ENCODE results near the gene MTFMT. TPM values are rescaled to one million over a fixed set of nuclear protein-coding genes. Genes with fewer than 3 reads are reported as not detected.

Gene MTFMT
- total and polyA plus RNA-seq, 2 of the 13 experiments (the other 11 are each of a cell fraction or from before 2014, with no cell fraction given) = 9.9 to 23.2 TPM

DNA sequence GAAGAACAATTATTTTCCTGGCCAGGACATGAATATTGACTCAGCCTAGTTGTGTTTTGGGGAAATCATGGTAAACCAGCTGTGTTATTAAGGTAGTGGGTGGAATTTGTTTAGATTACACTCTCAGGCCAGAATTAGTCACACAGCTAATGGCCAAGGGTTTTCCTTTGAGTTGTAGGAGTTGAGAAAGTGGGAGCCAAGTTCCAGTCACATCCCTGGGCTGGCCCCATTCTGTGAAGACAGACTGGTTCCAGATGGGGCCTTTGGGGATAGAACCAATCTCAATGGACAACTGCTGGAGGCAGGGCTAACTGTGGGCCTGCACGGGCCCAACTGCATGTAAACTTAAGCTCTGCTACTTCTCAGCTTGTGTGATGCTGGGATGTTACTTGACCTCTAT, 39.7 kb upstream of the MTFMT start:
- H3K9ac ChIP-seq (ENCODE audit: insufficient read depth, low read depth, low read length) = no peak overlapping the region
- H3K9me3 ChIP-seq (ENCODE audit: low read length) = no peaks in the 10 kb centered on the region
- TF ChIP-seq NFATC3 (CRISPR knock-in tag; IDR thresholded peaks at IDR 0.05) (no peak), ZNF605 (CRISPR knock-in tag; IDR thresholded peaks at IDR 0.05) (no peak), RFX1 (IDR thresholded peaks at IDR 0.05) (no peak), NONO (IDR thresholded peaks at IDR 0.05) (no peak), NONO (CRISPR knock-in tag; conservative IDR thresholded peaks at IDR 0.05) (no peak), ZNF224 (CRISPR knock-in tag; IDR thresholded peaks at IDR 0.05) (no peak), ZKSCAN8 (CRISPR knock-in tag; IDR thresholded peaks at IDR 0.05; ENCODE audit: borderline replicate concordance) (no peak), RORA (CRISPR knock-in tag; IDR thresholded peaks at IDR 0.05) (no peak), KLF15 (CRISPR knock-in tag; IDR thresholded peaks at IDR 0.05; ENCODE audit: borderline replicate concordance) (no peak), MEIS1 (CRISPR knock-in tag; IDR thresholded peaks at IDR 0.05; ENCODE audit: borderline replicate concordance) (no peak), ARNT2 (CRISPR knock-in tag; IDR thresholded peaks at IDR 0.05; ENCODE audit: low read depth) (no peak), SMYD3 (CRISPR knock-in tag; IDR thresholded peaks at IDR 0.05) (no peak)
- TF ChIP-seq, protein P1, sequence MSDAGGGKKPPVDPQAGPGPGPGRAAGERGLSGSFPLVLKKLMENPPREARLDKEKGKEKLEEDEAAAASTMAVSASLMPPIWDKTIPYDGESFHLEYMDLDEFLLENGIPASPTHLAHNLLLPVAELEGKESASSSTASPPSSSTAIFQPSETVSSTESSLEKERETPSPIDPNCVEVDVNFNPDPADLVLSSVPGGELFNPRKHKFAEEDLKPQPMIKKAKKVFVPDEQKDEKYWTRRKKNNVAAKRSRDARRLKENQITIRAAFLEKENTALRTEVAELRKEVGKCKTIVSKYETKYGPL (CRISPR knock-in tag; IDR thresholded peaks at IDR 0.05) = no peak
- TF ChIP-seq, protein P2, sequence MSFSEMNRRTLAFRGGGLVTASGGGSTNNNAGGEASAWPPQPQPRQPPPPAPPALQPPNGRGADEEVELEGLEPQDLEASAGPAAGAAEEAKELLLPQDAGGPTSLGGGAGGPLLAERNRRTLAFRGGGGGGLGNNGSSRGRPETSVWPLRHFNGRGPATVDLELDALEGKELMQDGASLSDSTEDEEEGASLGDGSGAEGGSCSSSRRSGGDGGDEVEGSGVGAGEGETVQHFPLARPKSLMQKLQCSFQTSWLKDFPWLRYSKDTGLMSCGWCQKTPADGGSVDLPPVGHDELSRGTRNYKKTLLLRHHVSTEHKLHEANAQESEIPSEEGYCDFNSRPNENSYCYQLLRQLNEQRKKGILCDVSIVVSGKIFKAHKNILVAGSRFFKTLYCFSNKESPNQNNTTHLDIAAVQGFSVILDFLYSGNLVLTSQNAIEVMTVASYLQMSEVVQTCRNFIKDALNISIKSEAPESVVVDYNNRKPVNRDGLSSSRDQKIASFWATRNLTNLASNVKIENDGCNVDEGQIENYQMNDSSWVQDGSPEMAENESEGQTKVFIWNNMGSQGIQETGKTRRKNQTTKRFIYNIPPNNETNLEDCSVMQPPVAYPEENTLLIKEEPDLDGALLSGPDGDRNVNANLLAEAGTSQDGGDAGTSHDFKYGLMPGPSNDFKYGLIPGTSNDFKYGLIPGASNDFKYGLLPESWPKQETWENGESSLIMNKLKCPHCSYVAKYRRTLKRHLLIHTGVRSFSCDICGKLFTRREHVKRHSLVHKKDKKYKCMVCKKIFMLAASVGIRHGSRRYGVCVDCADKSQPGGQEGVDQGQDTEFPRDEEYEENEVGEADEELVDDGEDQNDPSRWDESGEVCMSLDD (CRISPR knock-in tag; IDR thresholded peaks at IDR 0.05; ENCODE audit: borderline replicate concordance) = no peak
- TF ChIP-seq, protein P3, sequence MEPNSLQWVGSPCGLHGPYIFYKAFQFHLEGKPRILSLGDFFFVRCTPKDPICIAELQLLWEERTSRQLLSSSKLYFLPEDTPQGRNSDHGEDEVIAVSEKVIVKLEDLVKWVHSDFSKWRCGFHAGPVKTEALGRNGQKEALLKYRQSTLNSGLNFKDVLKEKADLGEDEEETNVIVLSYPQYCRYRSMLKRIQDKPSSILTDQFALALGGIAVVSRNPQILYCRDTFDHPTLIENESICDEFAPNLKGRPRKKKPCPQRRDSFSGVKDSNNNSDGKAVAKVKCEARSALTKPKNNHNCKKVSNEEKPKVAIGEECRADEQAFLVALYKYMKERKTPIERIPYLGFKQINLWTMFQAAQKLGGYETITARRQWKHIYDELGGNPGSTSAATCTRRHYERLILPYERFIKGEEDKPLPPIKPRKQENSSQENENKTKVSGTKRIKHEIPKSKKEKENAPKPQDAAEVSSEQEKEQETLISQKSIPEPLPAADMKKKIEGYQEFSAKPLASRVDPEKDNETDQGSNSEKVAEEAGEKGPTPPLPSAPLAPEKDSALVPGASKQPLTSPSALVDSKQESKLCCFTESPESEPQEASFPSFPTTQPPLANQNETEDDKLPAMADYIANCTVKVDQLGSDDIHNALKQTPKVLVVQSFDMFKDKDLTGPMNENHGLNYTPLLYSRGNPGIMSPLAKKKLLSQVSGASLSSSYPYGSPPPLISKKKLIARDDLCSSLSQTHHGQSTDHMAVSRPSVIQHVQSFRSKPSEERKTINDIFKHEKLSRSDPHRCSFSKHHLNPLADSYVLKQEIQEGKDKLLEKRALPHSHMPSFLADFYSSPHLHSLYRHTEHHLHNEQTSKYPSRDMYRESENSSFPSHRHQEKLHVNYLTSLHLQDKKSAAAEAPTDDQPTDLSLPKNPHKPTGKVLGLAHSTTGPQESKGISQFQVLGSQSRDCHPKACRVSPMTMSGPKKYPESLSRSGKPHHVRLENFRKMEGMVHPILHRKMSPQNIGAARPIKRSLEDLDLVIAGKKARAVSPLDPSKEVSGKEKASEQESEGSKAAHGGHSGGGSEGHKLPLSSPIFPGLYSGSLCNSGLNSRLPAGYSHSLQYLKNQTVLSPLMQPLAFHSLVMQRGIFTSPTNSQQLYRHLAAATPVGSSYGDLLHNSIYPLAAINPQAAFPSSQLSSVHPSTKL (CRISPR knock-in tag; IDR thresholded peaks at IDR 0.05) = no peak
- TF ChIP-seq, protein P4, sequence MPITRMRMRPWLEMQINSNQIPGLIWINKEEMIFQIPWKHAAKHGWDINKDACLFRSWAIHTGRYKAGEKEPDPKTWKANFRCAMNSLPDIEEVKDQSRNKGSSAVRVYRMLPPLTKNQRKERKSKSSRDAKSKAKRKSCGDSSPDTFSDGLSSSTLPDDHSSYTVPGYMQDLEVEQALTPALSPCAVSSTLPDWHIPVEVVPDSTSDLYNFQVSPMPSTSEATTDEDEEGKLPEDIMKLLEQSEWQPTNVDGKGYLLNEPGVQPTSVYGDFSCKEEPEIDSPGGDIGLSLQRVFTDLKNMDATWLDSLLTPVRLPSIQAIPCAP (CRISPR knock-in tag; IDR thresholded peaks at IDR 0.05; ENCODE audit: low read depth) = no peak
- no peak for ATAC-seq
- CTCF ChIA-PET (ENCODE audit: low intra/inter-chr PET ratio, low total read pairs) = no interaction called here
- no peaks in the 10 kb centered on the region for H3K36me3 ChIP-seq (replicated peaks in 1 of 2; ENCODE audit: control insufficient read depth in 1 of 2, insufficient read depth in 2 of 2, low read length in 2 of 2)
- no peak overlapping the region for H3K27ac ChIP-seq (ENCODE audit: extremely low read length, insufficient read depth, low read length)
- POLR2A ChIA-PET = interaction anchor here (1.5 kb wide), 1 partner anchor 11 kb away, joined by 6 read pairs; no protein-coding TSS in a partner anchor
- DNase-seq (ENCODE audit: low spot score) = no peak
- FAIRE-seq = no peak
- no TSS peak for BruUV-seq (replicated peaks)
- peaks cover 1 to 17% of the 10 kb centered on the region in 2 experiments; a peak in 4 of 5 replicates for H3K27me3 ChIP-seq (ENCODE audit: control insufficient read depth in 1 of 2, insufficient read depth in 2 of 2, low read length in 2 of 2)
- H2AFZ ChIP-seq (ENCODE audit: low read length) = no peak overlapping the region
- no CpG with 5 or more reads among the region's 1 CpG for WGBS (ENCODE audit: low lambda C conversion rate)
- intact Hi-C loops (cut with micrococcal nuclease; ENCODE audit: unreplicated experiment) (no loop called here), in situ Hi-C loops (cut with HindIII; ENCODE audit: extremely low pct_ligation_motif_present, low pct_unique_long_range_greater_than_20kb) (no loop called here)
- H3K4me2 ChIP-seq (ENCODE audit: low read depth, low read length) = no peak overlapping the region
- no peak overlapping the region for H3K4me3 ChIP-seq (replicated peaks in 1 of 3; ENCODE audit: insufficient read depth in 1 of 3, low read depth in 2 of 3, low read length in 3 of 3)
- H4K20me1 ChIP-seq (ENCODE audit: insufficient read depth, low read length) = no peaks in the 10 kb centered on the region
- H3K4me1 ChIP-seq (ENCODE audit: insufficient read depth, low read length) = peaks cover 25% of the 10 kb centered on the region; the same call in 1 of the 2 replicates
- no peaks in the 10 kb centered on the region for H3K79me2 ChIP-seq (ENCODE audit: insufficient read depth, low read length)
